Liver (tissue), 9 donors: ENCODE data around the gene ERGIC1. TPM values are rescaled to one million over a fixed set of nuclear protein-coding genes. Genes with fewer than 3 reads are reported as not detected.
A peak's percentile ranks its signal among the peaks of the same experiment; 100 is the strongest.

Experiments
- DNase-seq: peaks from one replicate; pipeline ENCODE4 v3.0.0-alpha.2; 2017; ENCODE audit warnings: low spot score
- H3K27ac ChIP-seq, 2 donors: one replicate each; pipeline ENCODE4 v1.7.0; 2013; ENCODE audit warnings: inconsistent platforms in 2 of 2, low read length in 2 of 2, control low read depth in 1 of 2, low read depth in 1 of 2, mild to moderate bottlenecking in 1 of 2
- H3K27me3 ChIP-seq, 4 donors: one replicate each; pipeline versions ENCODE4 v1.6.1 to v1.7.0; 2013; ENCODE audit warnings: low read length in 3 of 4, inconsistent platforms in 1 of 4, mild to moderate bottlenecking in 1 of 4, moderate library complexity in 1 of 4; ENCODE audit not compliant: control insufficient read depth in 4 of 4, insufficient read depth in 4 of 4
- H3K36me3 ChIP-seq, 4 donors: one replicate each; pipeline versions ENCODE4 v1.6.1 to v1.7.0; 2013; ENCODE audit warnings: low read length in 3 of 4, mild to moderate bottlenecking in 3 of 4, low read depth in 1 of 4, moderate library complexity in 1 of 4; ENCODE audit not compliant: control insufficient read depth in 4 of 4, insufficient read depth in 3 of 4
- H3K4me1 ChIP-seq, 4 donors: one replicate each; pipeline versions ENCODE4 v1.6.1 to v1.7.0; 2013; ENCODE audit warnings: low read length in 3 of 4, mild to moderate bottlenecking in 3 of 4, moderate library complexity in 1 of 4; ENCODE audit not compliant: control insufficient read depth in 4 of 4, insufficient read depth in 4 of 4
- H3K4me3 ChIP-seq, 3 donors: one replicate each; pipeline versions ENCODE4 v1.6.1 to v1.7.0; 2013; ENCODE audit warnings: low read length in 3 of 3, control low read depth in 1 of 3, low read depth in 1 of 3, mild to moderate bottlenecking in 1 of 3
- H3K9ac ChIP-seq, 2 donors: one replicate each; pipeline ENCODE4 v1.7.0; 2013; ENCODE audit warnings: low read length in 2 of 2, mild to moderate bottlenecking in 2 of 2, moderate library complexity in 2 of 2, control low read depth in 1 of 2, low read depth in 1 of 2
- H3K9me3 ChIP-seq, 4 donors: one replicate each; pipeline versions ENCODE4 v1.6.1 to v1.7.0; 2013; ENCODE audit warnings: low read length in 3 of 4; ENCODE audit not compliant: control insufficient read depth in 4 of 4
- ATF3 ChIP-seq: IDR thresholded peaks from 2 replicates; pipeline ENCODE4 v1.6.1; 2016; ENCODE audit warnings: antibody characterized with exemption
- CTCF ChIP-seq: fragments of 150-350 bp; IDR thresholded peaks from 2 replicates; pipeline ENCODE4 v1.5.1; 2017; ENCODE audit warnings: improper control_type of control experiment, low read depth, low read length; ENCODE audit not compliant: missing input control
- EGR1 ChIP-seq, 2 donors: IDR thresholded peaks; 2 replicates each; pipeline ENCODE4 v1.6.1; 2016 to 2018; ENCODE audit warnings: antibody characterized with exemption in 2 of 2, low read depth in 2 of 2
- FOXA1 ChIP-seq: IDR thresholded peaks from 2 replicates; pipeline ENCODE4 v1.6.1; 2016; ENCODE audit warnings: antibody characterized with exemption
- FOXA2 ChIP-seq: IDR thresholded peaks from 2 replicates; pipeline ENCODE4 v1.6.1; 2016; ENCODE audit warnings: antibody characterized with exemption
- GABPA ChIP-seq, 2 donors: IDR thresholded peaks in 1 of 2; conservative IDR thresholded peaks in 1 of 2; 2 replicates each; pipeline ENCODE4 v1.6.1; 2016; ENCODE audit warnings: antibody characterized with exemption in 2 of 2, mild to moderate bottlenecking in 1 of 2, moderate library complexity in 1 of 2
- HNF4A ChIP-seq, 2 donors: conservative IDR thresholded peaks; 2 replicates each; pipeline ENCODE4 v1.6.1; 2016; ENCODE audit warnings: antibody characterized with exemption in 2 of 2, mild to moderate bottlenecking in 2 of 2
- HNF4G ChIP-seq: IDR thresholded peaks from 2 replicates; pipeline ENCODE4 v1.6.1; 2016; ENCODE audit warnings: antibody characterized with exemption
- JUND ChIP-seq, 2 donors: IDR thresholded peaks; 2 replicates each; pipeline ENCODE4 v1.6.1; 2016; ENCODE audit warnings: antibody characterized with exemption in 2 of 2
- MAX ChIP-seq: IDR thresholded peaks from 2 replicates; pipeline ENCODE4 v1.6.1; 2016; ENCODE audit warnings: antibody characterized with exemption
- NR2F2 ChIP-seq: IDR thresholded peaks from 2 replicates; pipeline ENCODE4 v1.6.1; 2016; ENCODE audit warnings: antibody characterized with exemption
- RAD21 ChIP-seq, 2 donors: IDR thresholded peaks; 2 replicates each; pipeline ENCODE4 v1.6.1; 2016; ENCODE audit warnings: antibody characterized with exemption in 2 of 2, mild to moderate bottlenecking in 2 of 2
- REST ChIP-seq: IDR thresholded peaks from 2 replicates; pipeline ENCODE4 v1.6.1; 2016; ENCODE audit warnings: antibody characterized with exemption, mild to moderate bottlenecking
- SP1 ChIP-seq: IDR thresholded peaks from 2 replicates; pipeline ENCODE4 v1.6.1; 2018; ENCODE audit warnings: antibody characterized with exemption, mild to moderate bottlenecking
- TAF1 ChIP-seq: conservative IDR thresholded peaks from 2 replicates; pipeline ENCODE4 v1.6.1; 2016; ENCODE audit warnings: antibody characterized with exemption, mild to moderate bottlenecking
- YY1 ChIP-seq: IDR thresholded peaks from 2 replicates; pipeline ENCODE4 v1.6.1; 2016; ENCODE audit warnings: antibody characterized with exemption, mild to moderate bottlenecking
- ZBTB33 ChIP-seq: IDR thresholded peaks from 2 replicates; pipeline ENCODE4 v1.6.1; 2016; ENCODE audit warnings: antibody characterized with exemption
- WGBS: extraction: QIAGEN DNeasy Blood & Tissue Kit; methylation state at CpG from one replicate; pipeline ENCODE4 v1.1.7; 2013; 5-methylcytosine and 5-hydroxymethylcytosine counted together
- polyA plus RNA-seq, 2 donors: library from polyadenylated mRNA; stranded (reverse) in 1 of 2; unstranded in 1 of 2; fragments of 200-250 nt in 1 of 2; fragments of >200 nt in 1 of 2; fragmentation: Nextera tagmentation in 1 of 2; extraction: Ambion mirVana in 1 of 2; gene quantifications; one replicate each; pipeline versions ENCODE4 v1.2.1 to v1.2.3, GENCODE V29; 2013 to 2015
- total RNA-seq, 2 donors: library from RNA; depleted of rRNA; stranded (reverse); fragments of >200 nt; gene quantifications; one replicate each; pipeline ENCODE4 v1.2.3, GENCODE V29; 2014
- donor health status: healthy.
- donor health status: healthy.
- donor health status: healthy.
- donor health status: healthy.
- donor health status: healthy.

Gene ERGIC1
- total and polyA plus RNA-seq, 4 donors = 45.4 to 155 (median 101) TPM

GRCh38 chr5:172840432-172841154, 6.5 kb downstream of the ERGIC1 start:
- Histone ChIP-seq H3K27me3 (no peaks in the 10 kb centered on the region), H3K4me3 (no peak overlapping the region), H3K4me1 (peaks cover 9 to 45% (median 23%) of the 10 kb centered on the region in 4 donors), H3K36me3 (peaks cover 0 to 4% (median 0%) of the 10 kb centered on the region in 4 donors), H3K9me3 (no peaks in the 10 kb centered on the region), H3K27ac (peak overlapping the region in 1 of 2 donors; percentile 28), H3K9ac (no peak overlapping the region)
- no peak for TF ChIP-seq MAX
- no peak for TF ChIP-seq SP1
- TF ChIP-seq ATF3 = no peak
- TF ChIP-seq YY1 = no peak
- no peak for TF ChIP-seq RAD21 (IDR thresholded peaks at IDR 0.05)
- no peak for TF ChIP-seq CTCF
- no peak for TF ChIP-seq HNF4A (conservative IDR thresholded peaks at IDR 0.05)
- TF ChIP-seq NR2F2 = no peak
- no peak for TF ChIP-seq TAF1
- TF ChIP-seq FOXA2 = no peak
- no peak for TF ChIP-seq ZBTB33
- TF ChIP-seq FOXA1 = no peak
- TF ChIP-seq JUND (IDR thresholded peaks at IDR 0.05) = no peak
- no peak for TF ChIP-seq GABPA (IDR thresholded peaks at IDR 0.05 in 1 of 2, conservative IDR thresholded peaks at IDR 0.05 in 1 of 2)
- TF ChIP-seq HNF4G = no peak
- no peak for DNase-seq
- 93% methylated on average over 12 of the region's 12 CpGs for WGBS

- Histone ChIP-seq H3K27me3 (no peaks in the 10 kb centered on the region), H3K27ac (no peak overlapping the region), H3K4me1 (peaks cover 9 to 42% (median 21%) of the 10 kb centered on the region in 4 donors), H3K9me3 (no peaks in the 10 kb centered on the region), H3K9ac (no peak overlapping the region), H3K4me3 (no peak overlapping the region), H3K36me3 (peaks cover 0 to 4% (median 0%) of the 10 kb centered on the region in 4 donors)
- 80% methylated on average over 6 of the region's 6 CpGs for WGBS
- no peak for DNase-seq
- no peak for TF ChIP-seq GABPA (IDR thresholded peaks at IDR 0.05 in 1 of 2, conservative IDR thresholded peaks at IDR 0.05 in 1 of 2)
- no peak for TF ChIP-seq HNF4G
- no peak for TF ChIP-seq MAX
- TF ChIP-seq ATF3 = no peak
- no peak for TF ChIP-seq ZBTB33
- no peak for TF ChIP-seq YY1
- no peak for TF ChIP-seq JUND (IDR thresholded peaks at IDR 0.05)
- TF ChIP-seq CTCF = no peak
- no peak for TF ChIP-seq REST
- no peak for TF ChIP-seq EGR1 (IDR thresholded peaks at IDR 0.05; ENCODE audit: low read depth in 2 of 2)
- no peak for TF ChIP-seq FOXA1
- no peak for TF ChIP-seq SP1
- TF ChIP-seq FOXA2 = no peak
- no peak for TF ChIP-seq RAD21 (IDR thresholded peaks at IDR 0.05)
Measured at GRCh38 chr5:172841256-172841655, 7.2 kb downstream of the ERGIC1 start.
